GM21367 (cell line): ENCODE results near the gene GGACT.
"Not testable (repeated sequence)": the region's sequence is repeated elsewhere in the genome, so short reads cannot be mapped to it uniquely, and the experiment has no call there.

Source experiments
- ATAC-seq: cut with Tn5 transposase; IDR thresholded peaks from one replicate; pipeline ENCODE4 v1.9.1; 2021; ENCODE audit not compliant: unreplicated experiment

GGACT gene

DNA sequence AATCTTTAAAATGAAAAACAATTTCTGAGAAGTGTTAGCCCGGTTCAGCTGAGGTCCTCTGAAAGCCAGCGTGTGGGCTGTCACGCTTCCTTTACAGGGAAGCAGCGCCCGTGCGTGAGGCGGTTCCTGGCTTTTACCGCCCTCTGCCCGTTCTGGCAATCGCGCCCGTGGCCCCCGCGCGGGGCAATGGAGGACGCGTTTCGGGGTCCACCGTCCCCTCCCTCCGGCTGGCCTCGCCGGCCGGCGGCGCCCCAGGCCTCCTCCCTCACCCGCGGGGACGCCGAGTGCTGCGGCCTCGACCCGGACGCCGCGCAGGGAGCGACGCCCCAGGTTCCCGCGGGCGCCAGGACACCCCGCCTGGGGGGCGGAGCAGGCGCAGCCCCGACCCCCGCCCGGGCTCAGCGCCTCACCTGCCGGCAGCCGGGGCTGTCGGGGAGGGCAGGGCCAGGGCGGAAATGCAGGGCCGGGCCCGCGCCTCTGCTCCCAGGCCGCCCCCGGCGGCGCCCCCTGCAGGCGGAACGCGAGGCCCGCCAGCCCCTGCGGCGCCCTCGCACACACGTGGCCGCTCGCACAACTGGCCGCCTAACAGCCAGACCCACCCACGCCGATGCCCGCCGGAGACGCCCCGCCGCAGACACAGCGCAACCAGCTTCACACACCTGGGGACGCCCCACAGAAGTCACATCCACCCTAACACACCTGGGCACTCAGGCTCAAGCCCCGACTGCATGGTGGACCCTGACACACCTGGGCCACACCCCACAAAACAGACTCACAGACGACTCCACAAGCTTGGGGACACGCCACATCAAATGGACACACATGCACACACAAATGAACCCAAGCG lies at the start of gene GGACT:
Gene GGACT (minus strand): TSS at position 459 of the 847 bp plus-strand sequence. CDS start 56,198 bp downstream, outside the sequence.
- ATAC-seq = peak; percentile 98

DNA sequence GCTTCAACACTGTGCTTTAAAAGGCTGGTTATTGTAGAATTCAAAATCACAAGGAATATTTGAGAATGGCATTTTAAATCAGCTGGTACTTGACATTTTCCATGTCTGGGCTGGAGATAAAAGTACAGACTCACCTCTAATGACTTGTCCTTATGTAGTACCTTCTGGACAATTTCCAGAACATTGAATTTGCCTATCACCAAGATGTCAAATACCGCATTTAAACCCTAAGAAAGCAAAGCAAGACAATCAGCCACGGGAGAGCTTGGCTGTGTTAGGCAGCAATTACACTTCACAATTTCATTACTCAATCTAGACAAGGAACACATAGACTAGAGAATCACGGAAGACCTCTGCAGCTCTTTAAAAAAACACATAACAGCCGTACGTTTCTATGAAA lies 49.2 kb upstream of the GGACT start:
- no peak for ATAC-seq

DNA sequence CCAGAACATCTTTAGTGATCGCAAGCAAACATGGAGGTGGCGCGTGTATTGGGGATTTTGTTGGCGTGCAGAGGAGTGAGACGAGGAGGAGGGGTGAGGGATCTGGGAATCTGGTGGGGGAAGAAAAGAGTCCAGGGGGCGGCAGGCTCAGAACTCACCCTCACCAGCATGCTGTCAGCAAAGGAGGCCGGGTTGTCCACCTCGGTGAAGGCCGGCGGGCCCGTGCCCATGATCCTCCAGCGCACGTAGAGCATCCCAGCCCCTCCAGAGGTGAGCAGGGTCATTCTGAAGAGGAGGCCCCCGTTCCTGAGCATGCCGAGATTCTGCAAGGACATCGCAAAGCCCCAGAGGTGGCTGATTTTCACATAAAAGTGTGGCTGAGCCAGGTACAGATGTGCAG lies 48.8 kb upstream of the GGACT start:
- ATAC-seq = no peak

DNA sequence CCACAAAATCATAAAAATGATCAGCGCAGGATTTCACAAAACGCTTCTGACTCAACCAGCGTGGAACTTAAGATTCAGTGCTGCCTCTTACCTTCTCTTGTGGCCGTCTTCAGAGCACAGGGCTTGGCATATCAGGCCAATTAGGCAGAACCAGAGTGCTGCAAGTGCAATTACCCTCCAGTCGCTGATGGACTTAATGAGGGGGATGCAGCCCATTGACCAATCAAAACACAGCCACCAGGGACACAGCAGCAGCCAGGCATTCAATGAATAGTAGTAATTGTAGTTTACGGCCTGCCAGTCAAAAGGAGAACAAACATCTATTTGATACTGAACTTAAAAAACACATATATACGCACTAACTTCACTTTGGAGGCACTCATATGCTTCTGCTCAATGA lies 47.9 kb upstream of the GGACT start:
- ATAC-seq = no peak

DNA sequence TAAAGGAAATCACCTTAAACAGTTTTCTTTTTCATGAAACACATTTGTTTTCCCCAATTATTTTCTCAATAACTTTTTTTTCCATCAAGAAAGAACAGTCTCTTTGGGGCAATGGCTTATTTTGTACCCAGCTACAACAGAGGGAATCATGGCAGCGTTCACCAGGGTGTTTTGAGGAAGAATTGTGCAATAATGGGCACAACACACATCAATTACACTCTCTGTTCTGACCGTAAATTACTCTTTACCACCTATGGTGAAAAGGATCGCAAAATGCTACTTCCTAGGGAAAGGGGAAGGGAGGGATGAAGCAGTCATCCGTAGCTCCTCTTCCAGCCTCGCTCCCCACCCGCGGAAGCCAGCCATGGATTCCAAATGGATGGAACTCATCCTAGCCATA lies 47.4 kb upstream of the GGACT start:
- no peak for ATAC-seq

DNA sequence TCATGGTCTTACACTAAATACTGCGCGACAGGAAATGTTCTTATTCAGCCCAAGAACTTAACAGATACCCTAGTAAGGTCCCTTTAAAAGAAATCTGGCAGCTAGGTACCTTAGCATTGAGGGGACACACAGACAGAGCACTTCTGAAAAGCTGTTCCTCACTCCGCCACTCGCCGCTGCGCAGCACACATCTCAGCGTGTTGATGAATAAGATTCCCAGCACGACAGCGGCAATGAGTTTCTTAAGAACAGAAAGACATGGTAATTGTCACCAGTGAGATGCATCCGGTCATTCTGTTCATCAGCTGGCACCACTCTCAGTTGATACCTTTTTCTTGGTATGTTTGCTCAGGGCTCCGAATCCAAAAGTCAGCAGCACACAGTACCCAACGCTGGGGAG lies 46.1 kb upstream of the GGACT start:
- no peak for ATAC-seq

DNA sequence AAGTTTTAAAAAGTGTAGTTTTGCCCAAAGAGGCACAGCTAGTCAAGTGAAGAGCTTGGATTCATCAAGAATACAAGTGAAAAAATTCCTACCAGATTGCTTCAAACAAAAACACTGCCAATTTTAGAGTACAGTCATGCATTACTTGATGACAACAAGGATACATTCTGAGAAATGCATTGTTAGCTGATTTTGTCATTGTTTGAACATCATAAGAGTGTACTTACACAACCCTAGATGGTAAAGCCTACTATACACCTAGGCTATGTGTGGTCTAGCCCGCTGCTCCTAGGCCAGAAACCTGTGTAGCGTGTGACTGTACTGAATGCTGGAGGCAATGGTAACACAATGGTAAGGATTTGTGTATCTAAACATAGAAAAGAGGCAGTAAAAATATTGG lies 44.9 kb upstream of the GGACT start:
- no peak for ATAC-seq

DNA sequence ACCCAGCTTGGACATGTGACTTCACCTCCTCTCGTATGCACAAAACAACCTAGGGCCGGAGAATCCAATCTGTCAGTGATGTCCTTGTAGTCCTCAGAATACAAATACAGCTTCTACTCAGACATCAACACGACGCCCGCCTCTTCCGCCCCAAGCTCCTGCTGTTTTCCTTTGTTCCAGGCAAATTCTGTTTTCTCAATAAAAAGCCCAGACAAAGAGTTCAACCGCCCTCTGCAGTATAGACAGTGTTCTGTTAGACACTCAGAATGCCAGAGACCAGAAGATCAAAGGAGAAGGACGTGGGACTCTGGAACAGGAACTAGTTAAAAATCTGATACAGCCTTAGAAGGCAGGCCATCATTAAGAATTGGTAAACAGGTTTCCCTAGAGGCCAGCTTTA lies 42.0 kb upstream of the GGACT start:
- ATAC-seq = no peak

DNA sequence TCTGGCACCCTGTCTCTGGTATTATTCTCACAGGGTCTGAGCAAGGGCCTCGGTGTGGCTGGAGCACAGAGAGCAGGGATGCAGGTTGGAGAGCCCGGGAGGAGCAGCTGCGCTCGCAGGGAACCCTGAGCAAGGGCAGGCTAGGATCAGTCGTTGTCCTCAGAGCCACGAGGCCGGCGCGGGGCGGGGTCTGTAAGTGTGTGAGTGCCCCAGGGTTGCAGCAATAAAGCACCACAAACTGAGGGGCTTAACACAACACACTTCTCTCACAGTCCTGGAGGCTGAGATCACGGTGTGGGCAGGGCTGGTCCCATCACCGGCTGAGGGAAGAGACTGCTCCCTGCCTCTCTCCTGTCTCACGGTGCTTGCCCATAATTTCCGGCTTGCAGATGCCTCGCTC lies 38.5 kb upstream of the GGACT start:
- no peak for ATAC-seq

DNA sequence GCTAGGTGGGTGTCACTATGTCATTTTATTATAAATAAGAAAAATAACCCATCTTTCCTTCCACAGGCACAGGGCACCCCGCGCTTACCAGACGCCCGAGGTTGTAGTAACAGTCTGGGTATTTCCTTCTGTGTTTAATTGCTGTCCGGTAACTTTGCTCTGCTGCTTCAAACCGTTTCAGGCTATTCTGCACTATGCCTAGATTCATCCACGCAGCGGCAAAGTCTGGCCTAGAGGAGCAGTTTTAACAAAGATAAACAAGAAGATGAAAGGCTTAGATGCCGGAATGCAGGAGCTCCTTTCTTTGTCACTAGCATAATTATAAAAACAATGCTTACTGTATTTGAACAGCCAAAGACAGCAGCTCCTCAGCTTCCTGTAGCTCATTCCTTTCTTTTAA lies 36.9 kb upstream of the GGACT start:
- no peak for ATAC-seq

DNA sequence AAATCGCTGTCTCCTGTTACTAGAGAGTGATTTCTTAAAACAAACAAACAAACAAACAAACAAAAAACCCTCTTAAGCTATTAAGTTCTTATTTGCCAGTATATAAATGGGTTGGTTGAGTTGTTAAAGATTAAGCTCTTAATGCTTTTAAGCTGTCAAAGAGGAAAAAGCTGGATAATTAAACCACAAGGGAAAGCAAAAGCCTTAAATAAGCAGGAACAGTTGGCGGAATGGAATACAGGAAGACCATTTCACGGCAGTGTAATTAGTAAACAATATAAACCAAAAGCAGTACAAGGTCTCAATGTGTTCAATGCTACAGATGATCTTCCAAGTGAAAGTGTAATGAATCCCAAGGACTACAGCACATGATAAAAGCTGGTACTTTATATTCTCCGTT lies 32.2 kb upstream of the GGACT start:
- no peak for ATAC-seq

DNA sequence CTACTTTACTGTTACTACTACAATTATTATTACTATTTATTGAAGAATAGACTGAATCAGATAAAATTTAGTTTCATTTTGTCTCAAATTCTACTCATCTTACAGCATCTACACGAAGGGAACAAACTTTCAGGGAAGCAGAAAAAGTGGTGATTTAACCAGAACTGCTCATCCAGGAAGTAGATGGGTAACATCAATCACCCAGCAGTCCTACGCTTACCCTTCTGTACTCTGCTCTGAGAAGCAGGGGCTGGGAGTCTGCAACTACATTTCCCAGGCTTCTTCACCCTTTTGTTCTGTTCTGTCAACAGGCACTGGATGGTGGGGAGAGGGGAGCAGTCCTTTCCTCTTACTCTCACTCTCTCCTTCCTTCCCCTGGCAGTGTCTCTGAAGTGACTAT lies 31.4 kb upstream of the GGACT start:
- no peak for ATAC-seq

DNA sequence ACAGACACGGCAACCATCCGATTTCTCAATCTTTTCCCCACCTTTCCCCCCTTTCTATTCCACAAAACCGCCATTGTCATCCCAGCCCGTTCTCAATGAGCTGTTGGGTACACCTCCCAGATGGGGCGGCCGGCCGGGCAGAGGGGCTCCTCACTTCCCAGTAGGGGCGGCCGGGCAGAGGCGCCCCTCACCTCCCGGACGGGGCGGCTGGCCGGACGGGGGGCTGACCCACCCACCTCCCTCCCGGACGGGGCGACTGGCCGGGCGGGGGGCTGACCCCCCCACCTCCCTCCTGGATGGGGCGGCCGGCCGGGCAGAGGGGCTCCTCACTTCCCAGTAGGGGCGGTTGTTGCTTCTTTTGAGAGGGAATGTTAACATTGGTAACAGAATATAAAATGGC lies 30.3 kb upstream of the GGACT start:
- ATAC-seq = not testable (repeated sequence)

DNA sequence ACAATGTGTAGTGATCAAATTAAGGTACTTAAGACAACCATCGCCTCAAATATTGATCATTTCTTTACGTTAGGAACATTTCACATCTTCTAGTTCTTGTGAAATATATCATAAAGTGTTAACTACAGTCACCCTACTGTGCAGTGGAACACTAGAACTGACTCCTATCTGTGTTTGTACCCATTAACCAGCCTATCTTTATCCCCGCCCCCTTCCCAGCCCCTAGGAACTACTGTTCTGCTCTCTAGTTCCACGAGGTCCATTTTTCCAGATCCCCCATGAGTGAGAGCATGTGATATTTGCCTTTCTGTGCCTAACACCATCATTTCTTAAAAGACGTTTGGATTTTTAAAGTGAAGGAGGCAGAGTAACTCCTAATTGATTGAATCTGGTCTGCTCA lies 24.4 kb upstream of the GGACT start:
- ATAC-seq = no peak

DNA sequence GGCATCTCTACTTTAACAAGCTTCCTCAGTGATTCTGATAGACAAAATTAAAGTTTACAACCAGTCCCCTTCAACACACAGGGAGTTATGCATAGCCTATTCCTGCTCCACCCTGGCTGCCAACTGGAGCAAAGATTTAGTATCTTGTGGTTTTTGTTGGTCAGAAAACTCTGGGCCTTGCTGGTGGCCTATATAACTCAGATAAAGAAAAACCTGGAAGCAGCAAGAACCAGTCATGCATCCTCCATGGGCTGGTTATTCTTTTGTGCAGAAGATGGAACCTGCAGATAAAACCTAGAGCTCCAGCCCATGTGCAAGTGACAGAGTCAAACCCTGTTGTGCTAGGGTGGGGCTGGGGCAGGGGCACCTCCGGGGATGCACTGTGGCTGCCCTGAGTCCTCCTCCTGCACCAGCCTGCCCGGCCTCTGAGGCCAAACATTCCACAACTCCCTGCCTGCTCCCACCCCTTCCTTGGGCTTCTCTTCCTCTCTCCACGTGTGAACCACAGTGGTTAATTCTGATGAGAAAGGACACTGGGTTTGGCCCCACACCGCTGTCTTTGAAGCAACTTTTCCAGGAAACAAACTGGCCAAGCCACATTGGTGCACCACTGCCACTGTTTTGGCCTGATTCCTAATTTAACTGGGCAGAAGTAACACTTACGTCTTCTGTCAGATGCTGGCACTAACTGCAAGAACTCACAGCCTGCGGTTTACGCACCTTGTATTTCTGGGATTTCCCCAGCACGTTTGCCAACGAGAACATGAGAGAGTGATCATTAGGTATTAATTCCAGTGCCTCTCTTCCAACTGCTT lies 23.3 kb upstream of the GGACT start:
- no peak for ATAC-seq

DNA sequence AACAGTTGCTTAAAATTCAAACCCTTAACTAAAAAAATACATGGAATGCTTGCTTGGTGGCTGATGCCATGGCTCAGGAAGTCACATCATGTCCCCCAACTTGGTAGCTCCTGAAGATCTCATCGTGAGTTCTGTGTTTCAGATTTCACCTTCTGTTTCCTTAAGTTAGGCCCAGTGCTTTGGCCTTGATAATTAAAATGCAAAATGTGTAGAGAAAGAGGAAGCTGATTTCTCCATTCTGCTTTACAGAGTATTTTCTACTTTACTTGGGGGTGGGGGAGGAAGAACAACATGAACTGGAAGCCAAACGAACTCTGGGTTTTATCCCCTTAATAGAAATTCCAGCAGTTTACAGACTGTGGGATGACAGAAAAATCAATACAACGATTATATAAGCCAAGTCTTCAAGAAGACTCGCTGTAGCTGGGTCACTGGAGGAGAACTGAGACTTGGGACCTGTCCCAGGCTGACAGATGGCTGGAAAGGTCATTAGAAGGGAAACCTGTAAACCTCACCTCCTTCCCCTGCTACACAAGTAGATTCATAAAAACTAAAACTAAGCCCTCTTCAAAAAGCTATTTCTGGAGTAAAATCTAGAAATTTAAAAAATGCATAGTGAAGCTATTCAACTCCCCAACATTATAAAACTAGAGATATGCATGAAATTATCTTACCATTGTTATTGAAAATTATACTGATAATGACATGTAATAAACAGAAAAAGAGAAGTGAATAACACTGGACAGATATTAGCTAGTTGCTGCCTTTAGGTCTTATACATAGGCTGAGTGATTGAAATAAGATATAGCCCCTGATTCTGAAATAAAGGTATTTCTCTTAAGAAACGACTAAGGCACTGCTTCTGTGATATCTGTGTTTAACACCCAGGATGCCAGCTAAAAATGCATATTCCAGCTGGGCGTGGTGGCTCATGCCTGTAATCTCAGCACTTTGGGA lies 22.1 kb upstream of the GGACT start:
- peak; percentile 32 for ATAC-seq

DNA sequence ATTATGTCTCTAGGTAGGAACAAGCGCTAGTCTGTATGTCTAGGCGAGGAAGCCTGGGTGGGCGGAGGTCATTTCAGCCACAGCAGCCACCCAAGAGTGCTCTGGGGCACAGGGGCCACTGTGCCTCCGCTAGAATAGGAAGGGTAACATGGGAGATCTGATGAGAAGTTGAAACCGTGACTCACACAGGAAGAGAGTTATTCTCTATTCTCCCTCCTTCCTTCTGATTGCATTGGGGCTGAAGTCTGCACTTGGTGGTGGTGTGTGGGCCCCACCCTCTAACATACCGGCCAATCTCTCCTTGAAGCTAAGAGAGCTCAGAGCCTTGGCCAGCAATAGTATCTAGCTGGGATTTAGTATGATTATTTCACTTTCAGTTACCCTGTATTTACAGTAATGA lies 20.3 kb upstream of the GGACT start:
- ATAC-seq = peak; percentile 75

DNA sequence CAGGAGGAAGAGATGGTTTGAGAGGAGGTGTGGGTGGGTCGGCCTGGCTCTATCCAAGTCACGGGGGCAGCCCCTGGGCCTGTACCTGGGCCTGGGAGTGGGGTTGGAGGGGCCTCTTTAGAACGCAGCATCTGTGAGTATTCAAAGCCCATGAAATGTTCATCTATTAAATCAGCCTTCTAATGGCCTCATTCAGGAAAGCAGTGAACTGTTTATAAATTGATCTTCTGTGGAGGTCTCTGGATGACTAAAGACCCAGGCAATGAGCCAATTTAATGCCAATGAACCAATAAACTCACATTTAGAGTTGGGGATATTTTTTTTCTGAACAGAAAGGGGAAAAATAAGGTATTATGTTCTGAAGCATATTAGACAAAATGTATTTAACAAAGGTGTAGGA lies 19.9 kb upstream of the GGACT start:
- ATAC-seq = no peak

DNA sequence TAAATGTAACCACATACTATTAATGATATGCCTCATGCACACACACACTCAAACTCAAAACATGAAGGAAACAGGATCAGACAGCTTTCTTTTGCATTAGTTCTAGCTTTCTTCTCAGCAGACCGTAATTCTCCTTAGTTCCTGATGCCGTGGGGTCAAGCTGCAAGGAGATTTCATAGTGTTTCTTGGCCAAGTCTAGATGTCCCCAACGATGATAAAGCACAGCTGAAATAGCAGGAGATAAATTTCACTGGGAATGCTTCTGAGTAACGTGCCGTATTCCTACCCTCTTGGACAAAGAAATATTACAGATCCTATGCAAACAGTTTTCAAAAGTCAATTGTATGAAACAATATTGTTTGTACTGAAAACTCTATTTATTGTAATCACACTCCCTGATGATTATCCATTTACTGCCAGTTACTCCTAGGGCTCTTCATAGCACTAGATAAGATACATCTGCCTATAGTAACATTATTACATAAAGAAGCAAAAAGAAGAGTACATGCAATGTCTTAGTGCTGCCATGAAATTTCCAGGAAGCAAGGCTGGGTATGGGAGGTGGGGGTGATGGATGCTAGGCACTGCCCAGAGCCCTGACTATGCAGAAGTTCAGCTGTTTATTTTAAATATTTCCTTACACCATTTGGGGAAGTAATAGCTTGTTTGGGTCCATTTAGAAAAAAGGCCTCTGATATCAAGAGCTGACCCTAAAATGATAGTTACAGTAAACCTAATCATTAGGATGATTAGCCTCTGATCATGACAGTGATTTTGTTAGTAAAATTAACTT lies 16.5 kb upstream of the GGACT start:
- ATAC-seq = no peak

DNA sequence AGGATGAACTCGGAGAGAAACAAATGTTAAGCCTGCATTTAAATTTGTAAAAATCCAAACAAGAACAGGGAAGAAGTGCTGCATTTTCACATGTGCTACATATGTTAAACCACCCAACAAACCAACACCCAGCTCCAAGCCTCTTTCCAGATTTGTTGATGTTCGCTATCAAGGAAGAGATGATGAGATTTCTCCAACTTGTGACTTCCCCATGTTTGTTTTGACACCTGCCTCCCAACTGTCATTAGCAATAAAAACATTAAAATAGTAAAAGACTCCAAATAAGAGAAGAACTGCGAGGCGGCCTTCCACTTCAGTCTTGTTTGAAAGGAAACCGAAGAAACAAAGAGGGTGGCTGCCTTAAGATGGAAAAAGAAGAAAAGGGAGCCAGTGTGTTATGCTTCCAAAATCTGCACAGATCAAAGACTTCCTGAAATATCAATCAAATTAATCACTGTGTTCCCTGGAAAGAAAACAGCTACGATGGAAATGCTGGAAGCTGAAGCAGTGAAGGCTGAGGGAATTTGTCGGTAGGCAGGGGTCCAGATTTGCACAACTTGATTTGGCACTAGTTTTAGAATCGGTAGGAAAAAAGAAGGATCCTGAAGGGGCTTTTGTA lies 14.0 kb upstream of the GGACT start:
- no peak for ATAC-seq
